HG03558 (cell line): Measurements from ENCODE around the gene CPAMD8.

Experiments
- ATAC-seq: cut with Tn5 transposase; IDR thresholded peaks from one replicate; pipeline ENCODE4 v1.9.1; 2021; ENCODE audit warnings: moderate number of reproducible peaks; ENCODE audit not compliant: unreplicated experiment; ENCODE audit errors: extremely low read depth

Gene CPAMD8

DNA sequence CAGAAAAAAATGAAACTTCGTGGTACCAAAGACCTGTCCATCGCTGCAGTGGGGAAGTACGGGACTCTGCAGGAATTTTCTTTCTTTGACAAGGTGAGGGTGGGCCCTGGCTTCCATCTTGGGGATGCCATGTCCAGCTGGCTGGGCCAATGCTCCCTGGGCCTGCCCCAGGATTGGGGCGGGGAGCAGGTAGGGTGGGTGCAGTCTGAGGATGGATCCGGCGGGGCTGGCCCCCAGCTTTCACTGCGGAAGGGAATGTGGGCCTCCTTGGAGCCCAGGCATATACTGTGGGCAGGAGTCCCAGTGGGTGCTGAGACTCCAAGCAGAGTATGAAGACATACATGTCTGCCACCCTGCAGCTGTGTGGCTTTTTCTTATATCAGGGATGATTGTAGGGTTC, 173.5 kb downstream of the CPAMD8 start:
- ATAC-seq: no peak

DNA sequence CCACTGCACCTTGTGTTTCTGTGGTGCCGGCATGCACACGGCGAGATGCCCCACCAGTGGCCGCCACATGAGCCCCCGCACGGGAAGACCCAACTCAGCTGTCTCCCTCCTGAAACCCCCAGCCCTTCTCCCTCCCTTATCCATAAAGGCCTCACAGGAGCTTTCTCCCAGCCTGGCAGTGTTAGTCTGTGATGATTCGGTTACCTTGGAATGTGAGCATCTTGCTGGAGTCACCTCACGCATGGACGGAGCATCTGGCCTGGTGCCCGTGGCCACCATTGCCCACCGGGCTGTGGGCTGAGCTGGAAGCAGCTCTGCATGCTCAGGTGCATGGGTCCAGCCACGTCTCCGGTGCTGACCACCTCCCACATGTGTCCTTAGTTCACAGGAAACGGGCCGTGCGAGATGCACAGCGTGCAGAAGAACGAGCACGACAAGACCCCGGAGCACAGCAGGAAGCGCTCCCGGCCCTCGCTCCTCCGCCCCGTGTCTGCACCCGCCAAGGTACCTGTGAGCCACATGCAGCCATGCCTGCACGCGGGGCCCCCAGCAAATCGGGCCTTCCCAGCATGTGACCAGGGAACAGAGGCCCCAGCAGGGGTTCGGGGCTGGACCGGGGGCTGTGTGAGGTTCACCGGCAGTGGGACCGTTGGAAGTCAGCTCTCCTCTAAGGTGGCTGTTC, 175.4 kb downstream of the CPAMD8 start:
- ATAC-seq: no peak

DNA sequence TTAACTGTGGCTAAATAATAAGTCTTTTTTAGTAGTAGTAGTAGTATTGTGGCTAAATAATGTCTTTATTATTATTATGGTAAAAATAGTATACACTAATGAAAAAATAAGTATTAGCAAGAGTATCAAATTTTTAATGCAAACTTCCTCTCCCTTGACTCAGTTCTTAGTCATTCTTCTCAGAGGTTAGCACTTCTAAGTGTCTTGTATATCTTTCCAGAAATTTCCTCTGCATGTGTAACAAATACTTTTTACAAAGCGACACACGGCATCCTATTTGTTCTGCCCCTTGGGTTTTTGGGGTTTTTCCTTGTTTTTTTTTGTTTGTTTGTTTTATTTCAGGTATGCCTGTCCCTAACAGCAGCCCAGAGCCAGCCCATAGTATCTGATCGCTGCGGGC, 176.5 kb downstream of the CPAMD8 start:
- ATAC-seq: no peak

DNA sequence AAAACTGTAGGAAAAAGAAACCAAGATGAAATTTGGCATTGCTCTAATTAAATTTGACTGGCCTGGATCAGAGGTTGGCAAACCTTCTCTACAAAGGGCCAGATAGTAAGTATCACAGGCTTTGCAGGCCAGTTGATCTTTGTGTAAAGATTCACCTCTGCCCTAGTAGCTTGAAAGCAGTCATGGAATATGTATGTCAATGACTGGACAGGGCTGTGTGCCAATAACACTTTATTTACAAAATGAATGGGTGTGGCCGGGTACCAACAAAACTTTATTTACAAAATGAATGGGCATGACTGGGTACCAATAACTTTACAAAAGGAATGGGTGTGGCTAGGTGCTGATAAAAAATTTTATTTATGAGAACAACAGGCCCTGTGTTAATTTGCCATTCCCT, 177.4 kb downstream of the CPAMD8 start:
- no peak for ATAC-seq

DNA sequence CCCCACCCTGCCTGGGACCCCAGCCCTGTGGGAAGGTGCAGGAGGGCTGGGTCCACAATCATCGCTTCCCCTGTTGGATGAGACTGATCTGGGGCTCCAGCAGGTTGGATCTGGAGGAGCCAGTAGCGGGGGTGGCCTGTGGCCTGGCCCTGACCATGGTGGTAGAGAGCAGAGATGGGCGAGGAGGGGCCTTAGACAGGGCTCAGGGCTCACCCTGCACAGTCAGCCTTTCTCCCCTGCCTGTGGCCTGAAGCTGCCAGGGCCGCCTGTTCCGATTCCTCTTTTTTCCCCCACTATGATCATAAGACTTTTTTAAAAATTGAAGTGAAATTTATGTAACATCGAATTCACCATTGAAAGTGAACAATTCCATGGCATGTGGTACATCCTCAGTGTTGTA, 179.2 kb downstream of the CPAMD8 start:
- no peak for ATAC-seq

DNA sequence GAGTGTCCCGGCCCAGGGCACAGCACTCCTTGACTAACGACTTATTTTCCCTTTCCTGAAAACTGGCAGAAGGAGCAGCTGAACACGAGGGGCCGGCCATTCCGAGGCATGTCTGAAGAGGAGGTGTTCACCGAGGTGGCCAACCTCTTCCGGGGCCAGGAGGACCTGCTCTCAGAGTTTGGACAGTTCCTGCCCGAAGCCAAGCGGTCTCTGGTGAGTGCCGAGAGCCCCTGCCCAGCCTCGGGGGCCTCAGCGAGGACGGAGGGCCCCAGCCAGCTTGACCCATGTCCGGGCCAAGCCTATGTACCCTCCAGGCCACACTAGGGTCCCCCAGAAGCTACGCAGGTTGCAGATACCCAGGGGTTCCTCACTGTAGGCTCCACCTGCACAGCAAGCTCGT, 179.7 kb downstream of the CPAMD8 start:
- ATAC-seq: no peak
